Upper lobe of left lung (tissue), 4 donors: ENCODE results near the gene GKN1.

Source experiments
- POLR2A ChIP-seq, 4 donors: fragments of 450-650 bp; IDR thresholded peaks; one replicate each; pipeline ENCODE4 v1.5.1; 2016 to 2017; ENCODE audit warnings: antibody characterized with exemption in 4 of 4, mild to moderate bottlenecking in 2 of 4
- TF ChIP-seq, protein P1 (sequence below), 6 experiments: fragments of 450-650 bp in 4 of 6; fragments of 200-600 bp in 2 of 6; sonication (generic) in 2 of 6; IDR thresholded peaks; one replicate each; pipeline ENCODE4 v1.5.1; 2016 to 2019; ENCODE audit warnings: antibody characterized with exemption in 6 of 6

DNA sequence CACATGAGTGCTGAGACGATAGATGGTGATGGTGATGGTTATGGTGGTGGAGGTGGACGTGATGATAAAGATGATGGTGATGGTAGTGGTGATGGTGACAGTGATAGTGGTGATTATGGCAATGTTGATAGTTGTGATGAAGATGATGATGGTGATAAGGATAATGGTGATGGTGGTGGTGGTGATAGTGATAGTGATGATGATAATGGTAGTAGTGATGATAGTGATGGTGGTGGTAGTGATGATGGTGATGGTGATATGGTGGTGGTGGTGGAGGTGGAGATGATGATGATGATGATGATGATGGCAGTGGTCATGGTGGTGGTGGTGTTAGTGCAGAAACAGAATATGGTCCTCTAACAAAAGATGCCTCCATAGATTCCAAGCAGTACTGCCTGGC lies 48.8 kb downstream of the GKN1 start:
- TF ChIP-seq, protein P1, sequence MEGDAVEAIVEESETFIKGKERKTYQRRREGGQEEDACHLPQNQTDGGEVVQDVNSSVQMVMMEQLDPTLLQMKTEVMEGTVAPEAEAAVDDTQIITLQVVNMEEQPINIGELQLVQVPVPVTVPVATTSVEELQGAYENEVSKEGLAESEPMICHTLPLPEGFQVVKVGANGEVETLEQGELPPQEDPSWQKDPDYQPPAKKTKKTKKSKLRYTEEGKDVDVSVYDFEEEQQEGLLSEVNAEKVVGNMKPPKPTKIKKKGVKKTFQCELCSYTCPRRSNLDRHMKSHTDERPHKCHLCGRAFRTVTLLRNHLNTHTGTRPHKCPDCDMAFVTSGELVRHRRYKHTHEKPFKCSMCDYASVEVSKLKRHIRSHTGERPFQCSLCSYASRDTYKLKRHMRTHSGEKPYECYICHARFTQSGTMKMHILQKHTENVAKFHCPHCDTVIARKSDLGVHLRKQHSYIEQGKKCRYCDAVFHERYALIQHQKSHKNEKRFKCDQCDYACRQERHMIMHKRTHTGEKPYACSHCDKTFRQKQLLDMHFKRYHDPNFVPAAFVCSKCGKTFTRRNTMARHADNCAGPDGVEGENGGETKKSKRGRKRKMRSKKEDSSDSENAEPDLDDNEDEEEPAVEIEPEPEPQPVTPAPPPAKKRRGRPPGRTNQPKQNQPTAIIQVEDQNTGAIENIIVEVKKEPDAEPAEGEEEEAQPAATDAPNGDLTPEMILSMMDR (IDR thresholded peaks at IDR 0.05), result no peak
- no peak for TF ChIP-seq POLR2A (IDR thresholded peaks at IDR 0.05)
